OCI-LY7 (cell line): ENCODE measurements around the gene SAPCD2. TPM values are rescaled to one million over a fixed set of nuclear protein-coding genes. Genes with fewer than 3 reads are reported as not detected.

Experiments used
- BruUV-seq: library from RNA; stranded (reverse); fragments of 400-500 nt; replicated peaks from 2 replicates; lab custom pipeline; 2021; lab: Mats Ljungman, UMichigan
- CTCF ChIA-PET: fragments of 300-600 bp; sonication (Branson Sonifier 250); formaldehyde crosslinking; loops from one replicate; lab custom pipeline; 2022; ENCODE audit warnings: antibody characterized with exemption; ENCODE audit not compliant: unreplicated experiment; lab: Charles Lee
- POLR2A ChIA-PET: fragments of 300-600 bp; sonication (Branson Sonifier 250); formaldehyde crosslinking; loops from one replicate; lab custom pipeline; 2022; ENCODE audit warnings: antibody characterized with exemption; lab: Charles Lee
- DNase-seq: peaks from one replicate; pipeline ENCODE4 v3.0.0-alpha.2; 2015; ENCODE audit warnings: low spot score
- H2AFZ ChIP-seq: fragments of 200-600 bp; sonication (generic), shearing (Covaris generic); 2 replicates; pipeline ENCODE4 v1.6.1; 2014; ENCODE audit warnings: mild to moderate bottlenecking, antibody characterized with exemption, low read length, moderate library complexity
- H3K27ac ChIP-seq: fragments of 200-600 bp; sonication (generic); 2 replicates; pipeline ENCODE4 v1.5.1; 2014; ENCODE audit warnings: mixed run types, low read depth, mild to moderate bottlenecking, moderate library complexity, low read length, inconsistent platforms; ENCODE audit not compliant: poor library complexity, severe bottlenecking
- H3K36me3 ChIP-seq: fragments of 200-600 bp; sonication (generic); 2 replicates; pipeline ENCODE4 v1.6.1; 2014; ENCODE audit warnings: mild to moderate bottlenecking, antibody characterized with exemption, low read length, moderate library complexity, mixed read lengths; ENCODE audit not compliant: insufficient read depth
- H3K4me1 ChIP-seq: fragments of 200-600 bp; sonication (generic); 2 replicates; pipeline ENCODE4 v1.5.1; 2014; ENCODE audit warnings: mild to moderate bottlenecking, low read length; ENCODE audit not compliant: insufficient read depth, poor library complexity, severe bottlenecking
- H3K4me2 ChIP-seq: fragments of 200-600 bp; sonication (generic); 2 replicates; pipeline ENCODE4 v1.6.1; 2014; ENCODE audit warnings: mild to moderate bottlenecking, low read length
- H3K4me3 ChIP-seq: fragments of 200-600 bp; sonication (generic); 2 replicates; pipeline ENCODE4 v1.5.1; 2014; ENCODE audit warnings: mild to moderate bottlenecking, low read depth, low read length; ENCODE audit not compliant: poor library complexity, severe bottlenecking
- H3K79me2 ChIP-seq: fragments of 200-600 bp; sonication (generic); 2 replicates; pipeline ENCODE4 v1.6.1; 2016; ENCODE audit warnings: low read depth, mild to moderate bottlenecking, low read length, moderate library complexity, mixed read lengths; ENCODE audit not compliant: insufficient read depth
- H3K9me2 ChIP-seq: fragments of 200-600 bp; sonication (generic); 2 replicates; pipeline ENCODE4 v1.6.1; 2016; ENCODE audit warnings: mild to moderate bottlenecking, low read length, mixed read lengths; ENCODE audit not compliant: insufficient read depth
- H3K9me3 ChIP-seq: fragments of 200-600 bp; sonication (generic); 2 replicates; pipeline ENCODE4 v1.6.1; 2014; ENCODE audit warnings: mild to moderate bottlenecking, mixed run types, low read length, mixed read lengths
- H4K20me1 ChIP-seq: fragments of 200-600 bp; sonication (generic); 2 replicates; pipeline ENCODE4 v1.6.1; 2014; ENCODE audit warnings: mild to moderate bottlenecking, antibody characterized with exemption, low read length, moderate library complexity, mixed read lengths; ENCODE audit not compliant: insufficient read depth
- EZH2phosphoT487 ChIP-seq: fragments of 200-600 bp; sonication (generic); IDR thresholded peaks from 2 replicates; pipeline ENCODE4 v1.6.1; 2018; ENCODE audit warnings: low read depth, borderline replicate concordance, mild to moderate bottlenecking, mixed run types, antibody characterized with exemption, low read length, moderate library complexity, mixed read lengths
- intact Hi-C: fragments of 100-400 bp; cut with micrococcal nuclease; formaldehyde crosslinking; loops from one replicate; pipeline ENCODE4 v1.10.0; 2022; ENCODE audit not compliant: unreplicated experiment
- total RNA-seq, 2 experiments: library from RNA; depleted of rRNA in 1 of 2; stranded (reverse); fragments of >200 nt in 1 of 2; shearing (Covaris generic) in 1 of 2; gene quantifications; 2 replicates each; pipeline ENCODE4 v1.2.3, GENCODE V29; 2014 to 2022
- TF ChIP-seq, protein P1 (sequence below): fragments of 200-600 bp; sonication (generic); conservative IDR thresholded peaks from 2 replicates; pipeline ENCODE4 v1.5.1; 2014; ENCODE audit warnings: mild to moderate bottlenecking, antibody characterized with exemption, low read length, moderate library complexity, mixed read lengths

Gene SAPCD2
- total RNA-seq, 2 experiments from 2014 or later: 57.2 to 74.0 TPM

DNA sequence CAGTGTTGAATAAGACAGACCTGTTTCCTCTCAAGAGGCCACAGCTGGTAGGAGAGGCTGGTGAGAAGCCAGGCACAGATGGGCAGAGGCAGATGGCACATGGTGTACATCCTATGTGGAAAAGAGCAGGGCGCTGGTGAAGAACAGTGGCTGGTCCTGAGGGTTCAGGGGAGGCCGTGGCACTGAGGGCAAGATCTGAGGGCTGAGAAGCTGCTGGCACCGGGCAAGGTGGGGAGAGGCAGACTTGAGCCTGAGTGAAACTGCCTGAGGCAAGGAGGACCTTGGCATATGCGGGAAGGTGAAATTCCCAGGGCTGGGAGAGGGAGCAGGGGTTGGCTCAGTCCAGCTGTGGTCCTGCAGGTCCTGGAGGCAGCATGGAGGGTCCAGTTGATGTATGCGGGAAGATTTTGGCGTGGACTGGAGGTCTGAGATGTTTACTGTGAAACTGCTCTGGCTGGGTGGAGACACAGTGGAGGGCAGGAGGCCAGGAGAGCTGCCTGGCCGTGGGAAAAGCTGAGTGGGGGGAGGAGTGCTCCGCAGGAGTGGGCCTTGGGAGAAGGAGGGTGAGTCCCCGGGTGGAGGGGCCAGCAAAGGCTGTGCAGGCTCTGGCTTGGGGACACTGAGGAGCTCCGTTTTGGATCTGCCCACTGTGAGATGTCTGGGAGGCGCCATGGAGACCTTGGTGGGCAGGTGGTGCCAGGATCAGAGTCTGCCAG is 19.0 kb upstream of the SAPCD2 start:
- ChIA-PET CTCF (no interaction called here), POLR2A (no interaction called here)
- DNase-seq: no peak
- Histone ChIP-seq H3K4me2 (no peak overlapping the region), H3K79me2 (peaks cover 6% of the 10 kb centered on the region; the same call in 1 of the 2 replicates), H2AFZ (no peak overlapping the region), H3K9me2 (no peaks in the 10 kb centered on the region), H3K36me3 (peaks cover 12% of the 10 kb centered on the region; the same call in 1 of the 2 replicates), H3K9me3 (no peaks in the 10 kb centered on the region), H4K20me1 (no peaks in the 10 kb centered on the region), H3K4me1 (peaks cover 24% of the 10 kb centered on the region), H3K4me3 (no peak overlapping the region), H3K27ac (no peak overlapping the region)
- intact Hi-C loops: no loop called here
- no TSS peak for BruUV-seq
- TF ChIP-seq EZH2phosphoT487: no peak
- TF ChIP-seq, protein P1, sequence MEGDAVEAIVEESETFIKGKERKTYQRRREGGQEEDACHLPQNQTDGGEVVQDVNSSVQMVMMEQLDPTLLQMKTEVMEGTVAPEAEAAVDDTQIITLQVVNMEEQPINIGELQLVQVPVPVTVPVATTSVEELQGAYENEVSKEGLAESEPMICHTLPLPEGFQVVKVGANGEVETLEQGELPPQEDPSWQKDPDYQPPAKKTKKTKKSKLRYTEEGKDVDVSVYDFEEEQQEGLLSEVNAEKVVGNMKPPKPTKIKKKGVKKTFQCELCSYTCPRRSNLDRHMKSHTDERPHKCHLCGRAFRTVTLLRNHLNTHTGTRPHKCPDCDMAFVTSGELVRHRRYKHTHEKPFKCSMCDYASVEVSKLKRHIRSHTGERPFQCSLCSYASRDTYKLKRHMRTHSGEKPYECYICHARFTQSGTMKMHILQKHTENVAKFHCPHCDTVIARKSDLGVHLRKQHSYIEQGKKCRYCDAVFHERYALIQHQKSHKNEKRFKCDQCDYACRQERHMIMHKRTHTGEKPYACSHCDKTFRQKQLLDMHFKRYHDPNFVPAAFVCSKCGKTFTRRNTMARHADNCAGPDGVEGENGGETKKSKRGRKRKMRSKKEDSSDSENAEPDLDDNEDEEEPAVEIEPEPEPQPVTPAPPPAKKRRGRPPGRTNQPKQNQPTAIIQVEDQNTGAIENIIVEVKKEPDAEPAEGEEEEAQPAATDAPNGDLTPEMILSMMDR: no peak

DNA sequence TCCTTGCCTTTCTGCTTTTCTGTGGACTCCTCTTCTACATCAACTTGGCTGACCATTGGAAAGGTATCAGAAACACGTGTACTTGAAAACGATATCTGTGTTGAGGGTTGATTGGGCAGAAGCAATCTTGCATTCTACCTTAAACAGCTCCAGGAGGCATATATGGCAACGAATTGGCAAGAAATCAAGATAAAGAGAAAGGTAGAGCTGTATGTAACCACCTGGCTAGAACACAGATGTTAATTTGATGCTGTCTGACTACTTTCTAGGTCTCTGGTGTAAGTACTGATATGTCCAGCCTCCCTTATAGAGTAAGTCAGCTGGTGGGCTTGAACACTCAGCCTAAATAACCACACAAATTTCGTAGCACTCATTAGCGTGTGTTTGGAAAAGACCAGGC is 17.8 kb upstream of the SAPCD2 start:
- CTCF ChIA-PET: interaction anchor here (0.7 kb wide), 1 partner anchor 21 kb away, joined by 3 read pairs; no protein-coding TSS in a partner anchor
- TSS peak; percentile 62 for BruUV-seq
- H4K20me1 ChIP-seq: no peaks in the 10 kb centered on the region
- H3K9me3 ChIP-seq: no peaks in the 10 kb centered on the region
- H3K9me2 ChIP-seq: no peaks in the 10 kb centered on the region
- peaks cover 12% of the 10 kb centered on the region; the same call in 1 of the 2 replicates for H3K36me3 ChIP-seq
- H2AFZ ChIP-seq: no peak overlapping the region
- intact Hi-C loops: no loop called here
- H3K79me2 ChIP-seq: peaks cover 6% of the 10 kb centered on the region; the same call in 1 of the 2 replicates
- H3K4me2 ChIP-seq: peak overlapping the region; percentile 83
- no peak for DNase-seq
- TF ChIP-seq, protein P1: no peak
- no peak for TF ChIP-seq EZH2phosphoT487
- POLR2A ChIA-PET: interaction anchor here (1.1 kb wide), 1 partner anchor 18 kb away, joined by 5 read pairs; the partner anchor contains the start of gene SAPCD2
- H3K4me3 ChIP-seq: peak overlapping the region; percentile 77
- H3K27ac ChIP-seq: no peak overlapping the region
- H3K4me1 ChIP-seq: peaks cover 24% of the 10 kb centered on the region
